Activated CD4-positive, CD25-positive, alpha-beta regulatory T cell treated with anti-CD3 and anti-CD28 coated beads, Interleukin-2, amount 50 U/mL, for 24 hours (primary cell): ENCODE data around the gene RPL28.
A peak's percentile ranks its signal among the peaks of the same experiment; 100 is the strongest.
"Not testable (repeated sequence)": the region's sequence is repeated elsewhere in the genome, so short reads cannot be mapped to it uniquely, and the experiment has no call there.

Experiments
- ATAC-seq, 2 donors: fragments of 150-1000 bp; cut with Tn5 transposase; one replicate each; pipeline ENCODE4 v1.10.0; 2021; ENCODE audit warnings: mild to moderate bottlenecking in 1 of 2, moderate library complexity in 1 of 2

The RPL28 gene

GRCh38 chr19:55432241-55432959 lies 46.7 kb downstream of the RPL28 start:
- ATAC-seq, result no peak

GRCh38 chr19:55433292-55433691 lies 47.6 kb downstream of the RPL28 start:
- no peak for ATAC-seq

DNA sequence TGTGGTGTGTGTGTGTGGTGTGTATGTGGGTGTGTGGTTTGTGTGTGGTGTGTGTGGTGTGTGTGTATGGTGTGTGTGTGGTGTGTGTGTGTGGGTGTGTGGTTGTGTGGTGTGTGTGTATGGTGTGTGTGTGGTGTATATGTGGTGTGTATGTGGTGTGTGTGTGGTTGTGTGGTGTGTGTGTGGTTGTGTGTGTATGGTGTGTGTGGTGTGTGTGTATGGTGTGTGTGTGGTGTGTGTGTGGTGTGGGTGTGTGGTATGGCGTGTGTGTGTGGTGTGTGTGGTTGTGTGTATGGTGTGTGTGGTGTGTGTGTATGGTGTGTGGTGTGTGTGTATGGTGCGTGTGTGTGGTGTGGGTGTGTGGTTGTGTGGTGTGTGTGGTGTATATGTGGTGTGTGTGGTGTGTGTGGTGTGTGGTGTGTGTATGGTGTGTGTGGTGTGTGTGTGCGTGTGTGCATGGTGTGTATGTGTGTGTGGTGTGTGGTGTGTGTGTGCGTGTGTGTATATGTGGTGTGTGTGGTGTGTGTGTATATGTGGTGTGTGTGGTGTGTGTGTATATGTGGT lies 48.7 kb downstream of the RPL28 start:
- no peak for ATAC-seq

DNA sequence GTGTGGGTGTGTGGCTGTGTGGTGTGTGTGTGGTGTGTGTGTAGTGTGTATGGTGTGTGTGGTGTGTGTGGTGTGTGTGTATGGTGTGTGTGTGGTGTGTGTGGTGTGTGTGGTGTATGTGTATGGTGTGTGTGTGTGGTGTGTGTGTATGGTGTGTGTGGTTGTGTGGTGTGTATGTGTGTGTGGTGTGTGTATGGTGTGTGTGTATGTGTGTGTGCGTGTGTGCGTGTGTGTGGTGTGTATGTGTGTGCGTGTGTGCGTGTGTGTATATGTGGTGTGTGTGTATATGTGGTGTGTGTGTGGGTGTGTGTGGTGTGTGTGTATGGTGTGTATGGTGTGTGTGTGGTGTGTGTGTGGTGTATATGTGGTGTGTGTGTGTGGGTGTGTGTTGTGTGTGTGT lies 49.3 kb downstream of the RPL28 start:
- no peak for ATAC-seq

GRCh38 chr19:55436847-55437246 lies 51.1 kb downstream of the RPL28 start:
- ATAC-seq, result no peak

DNA sequence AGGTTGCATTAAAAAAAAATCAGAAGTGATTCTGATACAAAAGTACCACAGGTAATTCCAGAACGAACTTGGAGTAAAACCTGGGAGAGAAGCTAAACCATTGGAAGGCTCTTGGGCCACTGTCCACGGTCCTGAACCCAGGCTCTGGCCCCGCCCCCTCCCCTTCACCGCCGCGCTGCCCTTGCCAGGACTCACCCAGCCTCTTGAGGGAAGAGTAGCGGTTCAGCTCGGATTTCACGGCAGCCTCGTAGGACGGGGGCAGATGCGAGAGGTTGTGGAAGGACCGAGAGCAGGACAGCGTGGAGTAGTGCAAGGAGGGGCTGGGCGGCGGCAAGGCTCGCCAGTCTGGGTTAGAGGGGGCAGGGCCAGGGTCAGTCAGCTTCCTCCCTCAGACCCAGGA lies 51.7 kb downstream of the RPL28 start:
- no peak for ATAC-seq

DNA sequence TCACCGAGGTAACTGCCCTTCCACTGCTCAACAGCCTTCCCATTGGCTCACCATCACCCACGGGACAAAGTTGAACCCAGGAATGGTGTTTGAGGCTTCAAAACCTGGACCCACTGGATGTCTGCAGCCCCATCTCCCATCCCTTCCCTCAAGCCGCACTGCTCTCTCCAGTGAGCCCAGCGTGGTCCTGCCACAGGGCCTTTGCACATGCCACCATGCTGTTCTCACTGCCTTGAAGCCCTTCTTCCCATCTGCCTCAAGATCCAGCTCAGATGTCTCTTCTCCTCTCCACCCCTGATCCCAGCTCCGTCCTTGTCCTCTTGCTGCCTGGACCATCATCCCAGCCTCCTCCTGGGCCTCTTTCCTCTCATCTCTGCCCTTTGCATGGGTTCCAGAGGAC lies 53.3 kb downstream of the RPL28 start:
- ATAC-seq, result no peak

GRCh38 chr19:55440411-55441105 lies 54.8 kb downstream of the RPL28 start:
- no peak for ATAC-seq

- no peak for ATAC-seq
Measured at GRCh38 chr19:55441319-55441691, 55.6 kb downstream of the RPL28 start.

- peak in 1 of 2 donors; percentile 33 for ATAC-seq
Measured at GRCh38 chr19:55441692-55442321, 56.1 kb downstream of the RPL28 start.

DNA sequence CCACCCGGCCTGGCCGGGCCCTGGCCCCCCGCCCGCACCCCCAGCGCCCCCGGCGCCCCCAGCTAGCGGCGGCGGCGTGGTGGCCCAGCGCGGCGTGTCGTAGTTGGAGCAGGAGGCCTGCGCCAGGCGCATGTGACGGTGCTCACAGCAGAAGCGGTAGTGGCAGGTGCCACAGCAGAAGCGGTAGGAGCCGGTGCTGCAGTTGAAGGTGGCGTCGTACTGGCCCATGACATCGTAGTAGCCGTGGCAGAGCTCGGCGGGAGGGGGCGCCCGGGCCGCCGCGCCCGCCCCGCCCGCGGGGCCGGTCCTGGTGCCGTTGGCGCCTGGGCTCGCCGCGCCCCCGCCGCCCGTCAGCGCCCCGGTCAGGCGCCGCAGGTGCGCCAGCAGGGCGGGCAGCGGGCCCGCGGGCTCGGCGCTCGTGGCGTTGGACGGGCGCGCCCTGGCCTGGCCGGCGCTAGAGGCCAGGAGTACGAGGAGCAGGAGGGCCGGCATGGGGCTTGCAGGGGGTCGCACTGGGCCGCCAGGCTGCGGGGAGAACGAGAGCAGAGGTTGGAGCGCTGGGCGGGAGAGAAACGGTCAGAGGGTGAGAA lies 56.7 kb downstream of the RPL28 start:
- no peak for ATAC-seq

GRCh38 chr19:55443045-55443823 lies 57.5 kb downstream of the RPL28 start, which contains the start of gene SHISA7:
SHISA7 (minus strand) TSS chr19:55443300; CDS start chr19:55442863, 437 bp downstream.
- no peak for ATAC-seq

DNA sequence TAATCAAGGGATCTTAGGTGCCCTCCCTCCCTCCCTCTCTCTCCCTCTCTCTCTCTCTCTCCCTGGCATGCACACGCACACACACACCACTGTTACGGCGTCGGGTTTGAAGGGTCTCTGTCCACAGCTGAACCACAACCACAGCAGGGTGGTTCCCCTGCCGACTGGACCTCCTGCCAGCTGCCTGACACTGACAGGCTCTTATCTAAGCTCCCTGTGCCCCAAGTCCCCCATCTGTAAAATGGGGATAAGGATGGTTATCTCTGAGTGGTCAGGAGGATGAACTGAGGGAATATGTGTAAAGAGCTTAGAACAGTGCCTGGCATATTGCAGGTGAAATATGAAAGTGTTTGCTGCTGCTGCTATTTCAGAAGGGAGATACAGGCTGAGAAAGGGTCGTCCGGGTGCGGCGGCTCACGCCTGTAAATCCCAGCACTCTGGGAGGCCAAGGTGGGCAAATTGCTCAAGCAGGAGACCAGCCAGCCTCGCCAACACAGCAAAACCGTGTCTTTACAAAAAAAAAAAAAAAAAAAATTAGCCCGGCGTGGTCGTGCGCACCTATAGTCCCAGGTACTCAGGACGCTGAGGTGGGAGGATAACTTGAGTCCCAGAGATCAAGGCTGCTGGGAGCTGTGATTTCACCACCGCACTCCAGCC lies 58.2 kb downstream of the RPL28 start:
- no peak for ATAC-seq

GRCh38 chr19:55444646-55445045 lies 58.9 kb downstream of the RPL28 start:
- no peak for ATAC-seq

DNA sequence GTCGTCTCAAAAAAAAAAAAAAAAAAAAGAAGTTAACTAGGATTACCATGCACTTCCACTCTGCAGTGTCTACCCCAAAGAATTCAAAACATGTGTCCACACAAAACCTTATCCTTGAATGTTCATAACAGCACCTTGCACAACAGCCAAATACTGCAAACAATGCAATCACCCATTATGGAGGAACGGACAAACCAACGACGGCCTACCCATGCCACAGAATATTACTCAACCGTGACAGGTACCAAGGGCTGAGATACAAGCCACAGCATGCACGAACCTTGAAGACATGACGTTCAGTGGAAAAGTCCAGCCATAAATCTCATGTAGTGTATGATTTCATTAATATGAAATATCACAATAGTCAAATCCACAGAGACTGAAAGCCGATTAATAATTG lies 60.3 kb downstream of the RPL28 start:
- ATAC-seq, result no peak

DNA sequence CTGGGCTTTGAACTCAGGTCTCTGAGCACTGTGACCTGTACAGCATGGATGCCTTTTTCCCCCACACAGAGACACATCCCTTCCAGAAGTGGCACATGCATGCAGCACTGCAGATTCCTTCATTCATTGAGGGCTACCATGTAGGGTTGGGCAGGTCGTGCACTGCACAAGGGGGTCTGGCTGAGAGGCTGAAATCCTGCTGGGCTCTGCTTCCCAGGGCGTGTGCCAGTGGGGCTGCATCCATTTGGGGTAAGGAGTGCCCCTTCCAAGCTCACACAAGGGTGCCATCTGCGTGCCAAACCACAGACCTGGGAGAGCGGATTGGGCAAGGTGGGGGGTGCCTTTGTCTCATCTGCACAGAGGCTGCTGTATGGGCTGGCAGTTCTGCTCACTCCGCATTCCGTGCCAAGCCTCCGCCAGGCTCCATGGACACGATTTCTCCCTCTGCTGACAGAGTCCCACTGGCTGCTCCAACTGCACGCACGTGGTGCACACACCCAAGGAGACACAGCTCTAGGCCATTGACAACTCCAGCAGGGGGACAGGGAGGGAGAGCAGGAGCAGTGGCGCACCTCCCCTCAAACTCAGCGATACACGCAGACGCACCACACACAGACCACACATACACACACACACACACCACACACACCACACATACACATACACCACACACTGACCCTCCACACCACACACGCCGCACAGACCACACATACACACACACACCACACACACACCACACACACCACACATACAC lies 61.9 kb downstream of the RPL28 start:
- no peak for ATAC-seq

DNA sequence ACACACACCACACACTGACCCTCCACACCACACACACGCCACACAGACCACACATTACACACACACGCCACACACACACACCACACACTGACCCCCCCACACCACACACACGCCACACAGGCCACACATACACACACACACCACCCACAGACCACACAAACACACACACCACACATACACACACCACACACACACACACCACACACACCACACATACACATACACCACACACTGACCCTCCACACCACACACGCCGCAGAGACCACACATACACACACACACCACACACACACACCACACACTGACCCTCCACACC lies 62.4 kb downstream of the RPL28 start:
- ATAC-seq, result not testable (repeated sequence)

DNA sequence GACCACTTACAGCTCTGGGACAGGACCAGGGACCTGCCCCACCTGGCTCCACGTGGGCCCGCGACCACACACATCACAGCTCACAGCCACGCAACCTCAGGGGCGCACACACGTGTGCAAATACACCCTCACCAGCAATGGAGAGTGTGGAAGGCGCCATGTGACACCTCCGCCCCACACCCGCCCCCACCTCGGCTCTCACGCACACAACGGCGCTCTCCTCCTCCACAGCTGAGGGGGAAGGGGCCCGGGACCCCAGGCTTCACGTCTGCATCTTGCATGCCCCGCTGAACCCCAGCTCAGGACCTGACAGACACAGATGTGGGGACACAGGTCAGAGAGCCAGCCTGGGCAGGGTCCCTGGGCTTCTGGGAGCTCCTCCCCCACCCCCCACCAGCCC lies 63.7 kb downstream of the RPL28 start:
- no peak for ATAC-seq

GRCh38 chr19:55451163-55451964 lies 65.6 kb downstream of the RPL28 start:
- no peak for ATAC-seq

DNA sequence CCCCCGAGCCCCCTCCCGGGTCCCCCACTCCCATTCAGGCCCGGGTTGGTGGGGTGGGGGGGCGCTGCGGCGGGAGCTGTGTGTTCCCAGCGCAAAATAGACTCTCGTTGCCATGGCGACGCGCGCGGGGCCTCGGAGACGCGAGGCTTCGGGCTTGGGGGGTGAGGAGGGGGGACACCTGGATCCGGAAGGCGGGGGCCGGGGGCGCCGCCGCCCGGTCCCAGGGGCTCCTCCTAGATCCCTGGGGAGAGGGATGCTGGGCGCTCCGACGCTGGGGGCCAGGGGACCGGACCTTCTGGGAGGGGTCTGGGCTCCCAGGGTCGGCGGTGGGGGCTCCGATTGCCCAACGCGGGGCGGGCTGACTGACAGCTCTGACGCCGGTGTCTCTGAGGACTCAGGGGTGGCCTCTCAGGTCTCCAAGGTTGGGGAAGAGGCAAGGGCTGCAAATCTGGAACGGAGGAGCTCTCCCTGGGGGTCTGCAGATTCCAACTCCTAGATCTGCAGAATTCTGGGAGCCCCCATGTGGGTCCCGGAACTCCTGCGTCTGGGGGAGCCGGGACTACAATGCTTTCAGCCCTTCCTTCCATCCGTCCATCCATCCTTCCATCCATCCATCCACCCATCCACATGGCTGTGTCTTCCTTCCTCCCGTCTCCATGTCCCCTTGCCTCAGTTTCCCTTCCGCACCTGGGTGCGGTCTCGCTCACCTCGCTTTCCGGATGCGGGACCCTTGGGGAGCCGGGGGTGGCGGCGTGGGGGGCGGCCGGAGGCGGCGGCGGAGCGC lies 66.4 kb downstream of the RPL28 start:
- ATAC-seq, result no peak
